GM18502 (cell line): ENCODE data around the gene TUBG2.
"Not testable (repeated sequence)": the region's sequence is repeated elsewhere in the genome, so short reads cannot be mapped to it uniquely, and the experiment has no call there.

Experiments
- ATAC-seq: cut with Tn5 transposase; IDR thresholded peaks from one replicate; pipeline ENCODE4 v1.9.1; 2021; ENCODE audit warnings: mild to moderate bottlenecking; ENCODE audit not compliant: unreplicated experiment, poor library complexity

Gene TUBG2

DNA sequence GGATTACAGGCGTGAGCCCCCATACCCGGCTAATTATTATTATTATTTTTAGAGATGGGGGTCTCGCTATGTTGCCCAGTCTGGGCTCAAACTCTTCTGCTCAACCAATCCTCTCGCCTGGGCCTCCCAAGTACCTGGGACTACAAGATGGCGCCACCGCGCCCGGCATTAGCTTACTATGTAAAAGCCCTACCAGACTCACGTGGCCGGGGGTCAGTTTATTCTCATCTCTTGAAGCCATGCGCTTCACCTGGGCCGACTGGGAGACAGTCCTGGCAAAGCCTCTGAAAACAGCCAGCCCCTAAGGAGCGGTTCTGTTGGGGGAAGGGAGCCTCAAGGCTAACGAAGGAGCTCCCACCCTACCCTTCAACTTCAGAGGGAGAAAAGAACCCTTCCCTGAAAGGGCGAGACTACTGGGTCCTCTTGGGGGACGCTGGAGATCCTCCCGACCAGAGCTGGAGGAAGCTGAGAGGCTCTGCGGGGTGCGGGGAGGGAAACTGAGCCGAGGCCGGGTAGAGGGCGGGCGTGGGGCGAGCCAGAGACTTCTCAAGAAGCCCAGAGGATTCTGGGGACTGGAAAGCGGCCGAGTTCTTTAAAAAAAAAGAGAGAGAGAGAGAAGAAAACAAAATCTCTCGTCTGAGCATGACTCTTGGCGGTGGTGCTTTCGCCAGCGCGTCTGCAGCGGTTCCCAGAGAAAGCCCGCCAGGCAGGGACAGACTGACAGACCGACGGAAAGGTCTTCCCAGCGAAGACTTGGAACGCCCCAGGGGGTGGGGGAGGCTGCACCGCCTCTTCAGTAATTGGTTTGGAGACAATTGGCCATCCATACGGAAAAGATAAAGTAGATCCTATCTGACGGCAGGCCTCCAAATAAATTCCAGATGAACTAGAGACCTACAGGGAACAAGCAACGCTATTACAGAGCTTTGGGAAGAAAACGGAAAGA is 5.6 kb upstream of the TUBG2 start:
- no peak for ATAC-seq

DNA sequence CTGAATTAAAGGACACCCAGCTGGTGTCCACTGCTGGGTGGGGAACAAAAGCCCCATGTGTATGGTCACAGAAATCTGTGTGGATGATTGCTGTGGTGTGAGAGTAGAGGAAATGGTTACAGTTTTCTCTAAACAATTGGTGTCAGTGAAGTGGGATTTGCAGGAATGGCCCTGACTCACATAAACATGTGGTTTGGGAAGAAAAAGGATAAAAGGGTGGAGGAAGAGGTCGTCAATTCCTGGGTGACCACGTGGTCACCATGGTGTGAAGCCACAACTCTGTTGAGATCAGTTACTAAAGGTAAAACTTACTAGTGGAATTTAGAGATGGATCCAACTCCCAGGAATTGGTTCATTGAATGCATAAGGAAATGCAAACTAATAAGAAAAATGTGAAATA is 3.6 kb upstream of the TUBG2 start:
- no peak for ATAC-seq

DNA sequence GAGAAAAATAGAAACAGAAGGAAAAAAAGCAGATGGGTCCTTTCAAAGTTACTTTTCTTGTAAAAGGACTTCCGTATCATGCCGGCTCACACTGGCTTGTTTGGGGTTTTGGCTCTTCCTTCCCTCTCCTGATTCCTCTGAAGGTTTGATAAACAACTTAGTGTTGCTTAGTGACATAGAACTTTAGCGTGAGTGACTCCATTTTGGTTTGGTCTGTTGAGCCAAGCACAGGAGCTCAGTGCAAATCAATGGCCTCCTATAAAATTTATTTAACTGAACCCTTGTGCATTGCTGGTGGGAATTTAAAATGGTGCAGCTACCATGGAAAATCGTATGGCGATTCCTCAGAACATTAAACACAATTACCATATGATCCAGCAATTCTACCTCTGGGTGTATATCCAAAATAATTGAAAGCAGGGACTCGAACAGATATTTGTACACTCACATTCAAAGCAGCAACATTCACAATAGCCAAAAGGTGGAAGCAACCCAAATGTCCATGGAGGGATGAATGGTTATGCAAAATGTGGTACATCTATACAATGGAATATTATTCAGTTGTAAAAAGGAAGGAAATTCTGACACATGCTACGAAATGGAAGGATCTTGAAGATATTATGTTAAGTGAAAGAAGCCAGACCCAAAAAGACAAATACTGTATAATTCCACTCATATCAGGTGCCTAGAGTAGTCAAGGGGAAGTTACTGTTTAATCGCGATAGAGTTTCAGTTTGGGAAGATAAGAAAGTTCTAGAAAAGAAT is 1.1 kb upstream of the TUBG2 start:
- ATAC-seq, result no peak

DNA sequence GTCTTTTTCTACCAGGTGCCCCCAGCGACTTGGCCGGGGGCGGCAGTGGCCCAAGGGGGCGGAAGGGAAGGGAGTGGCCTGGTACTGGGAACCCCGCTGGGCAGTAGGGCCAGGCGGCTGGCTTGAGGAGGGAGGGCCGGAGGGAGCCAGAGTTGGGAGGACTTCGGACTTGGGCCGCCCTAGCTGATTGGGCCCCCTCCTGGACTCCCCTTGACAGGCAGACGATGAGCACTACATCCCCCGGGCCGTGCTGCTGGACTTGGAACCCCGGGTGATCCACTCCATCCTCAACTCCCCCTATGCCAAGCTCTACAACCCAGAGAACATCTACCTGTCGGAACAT is 819 bp downstream of the TUBG2 start:
- ATAC-seq, result not testable (repeated sequence)

DNA sequence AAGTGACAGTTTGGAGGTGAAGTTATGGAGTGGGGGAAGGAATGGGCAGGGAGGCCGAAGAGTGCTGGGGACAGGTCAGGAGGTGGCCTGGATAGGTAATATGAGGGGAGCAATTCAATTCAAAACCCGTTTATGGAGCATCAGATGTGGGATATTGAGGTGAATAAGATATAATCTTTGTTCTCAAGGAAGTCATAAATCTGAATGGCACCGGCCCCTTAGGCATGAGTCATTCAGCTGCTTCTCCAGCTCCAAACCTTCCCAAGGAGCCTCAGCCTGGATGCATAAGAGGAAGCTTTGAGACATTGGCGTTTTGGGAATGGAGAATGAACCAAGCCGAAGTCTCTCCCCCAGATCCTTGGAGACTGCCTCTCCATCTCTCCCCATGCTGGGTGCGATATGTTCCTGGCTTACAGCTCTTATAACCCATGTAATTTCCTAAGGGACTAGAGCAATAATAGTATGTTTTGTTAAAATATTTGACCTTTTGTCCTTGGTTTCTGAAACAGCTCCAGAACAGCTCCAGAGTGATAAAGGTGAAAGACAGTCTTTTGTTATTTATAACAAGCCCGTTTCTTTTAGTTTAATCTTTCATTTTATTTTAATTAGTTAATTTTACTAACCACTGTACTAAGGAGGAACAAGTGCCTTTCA is 1.7 kb downstream of the TUBG2 start:
- ATAC-seq, result no peak

DNA sequence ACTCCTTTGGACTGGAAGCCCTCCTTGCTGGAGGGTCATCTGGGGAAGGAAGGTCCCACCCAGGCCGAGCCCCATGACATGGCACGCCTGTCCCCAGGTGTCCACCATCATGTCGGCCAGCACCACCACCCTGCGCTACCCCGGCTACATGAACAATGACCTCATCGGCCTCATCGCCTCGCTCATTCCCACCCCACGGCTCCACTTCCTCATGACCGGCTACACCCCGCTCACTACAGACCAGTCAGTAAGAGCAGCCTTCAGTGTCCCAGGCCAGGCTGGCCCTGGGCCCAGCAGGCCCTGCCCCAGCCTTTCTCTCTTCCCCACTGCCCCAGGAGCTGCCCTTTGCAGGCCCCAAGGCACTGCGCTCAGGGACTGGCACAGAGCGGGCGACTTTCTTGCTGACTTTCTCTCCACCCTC is 6.5 kb downstream of the TUBG2 start:
- no peak for ATAC-seq

DNA sequence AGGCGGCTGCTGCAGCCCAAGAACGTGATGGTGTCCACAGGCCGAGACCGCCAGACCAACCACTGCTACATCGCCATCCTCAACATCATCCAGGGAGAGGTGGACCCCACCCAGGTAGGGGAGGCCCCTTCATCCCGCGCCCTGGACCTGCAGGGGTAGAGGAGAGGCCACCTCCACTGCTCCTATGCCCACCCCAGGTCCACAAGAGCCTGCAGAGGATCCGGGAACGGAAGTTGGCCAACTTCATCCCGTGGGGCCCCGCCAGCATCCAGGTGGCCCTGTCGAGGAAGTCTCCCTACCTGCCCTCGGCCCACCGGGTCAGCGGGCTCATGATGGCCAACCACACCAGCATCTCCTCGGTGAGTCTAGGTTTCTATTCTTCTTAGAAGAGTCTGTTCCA is 7.0 kb downstream of the TUBG2 start:
- ATAC-seq, result not testable (repeated sequence)

DNA sequence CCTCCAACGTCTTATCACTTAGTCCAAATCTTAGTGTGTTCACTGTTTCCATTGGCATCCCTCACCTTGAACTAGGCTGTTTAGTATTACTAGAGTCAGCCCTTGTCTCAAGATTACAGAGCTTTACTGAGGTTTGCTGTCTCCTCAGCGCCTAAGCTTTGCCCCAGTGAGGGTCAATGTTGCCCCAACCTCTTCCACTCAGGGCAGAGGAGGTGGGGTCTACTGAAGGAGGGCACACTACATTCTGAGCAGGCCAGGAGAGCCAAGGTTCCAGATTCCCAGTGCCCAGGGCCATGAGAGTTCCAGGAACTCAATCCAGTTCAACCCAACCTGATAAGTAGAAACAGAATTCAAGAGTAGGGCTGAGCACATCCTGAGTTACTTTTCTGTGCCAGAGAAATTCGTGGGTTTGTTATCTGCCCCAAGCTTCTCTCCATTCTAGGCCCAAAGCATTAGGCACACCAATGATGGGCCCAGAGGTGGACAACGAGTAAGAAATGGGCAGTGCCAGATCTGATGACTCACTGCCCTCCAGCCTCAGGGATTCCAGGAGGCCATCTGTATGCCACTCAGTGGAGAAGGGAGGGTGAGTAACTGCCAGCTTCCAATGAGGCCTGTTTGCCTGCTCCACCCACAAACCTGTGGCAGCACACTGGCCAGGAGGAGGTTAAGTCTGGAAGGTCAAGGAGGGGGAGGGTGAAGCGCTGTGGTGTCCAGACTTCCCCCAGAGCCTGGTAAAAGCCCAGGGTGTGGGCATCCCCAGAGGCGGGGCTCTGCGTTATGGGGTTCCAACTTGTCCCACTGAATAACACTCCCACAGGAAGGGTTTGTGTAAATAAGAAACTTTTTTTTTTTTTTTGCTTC is 8.2 kb downstream of the TUBG2 start:
- ATAC-seq, result no peak

DNA sequence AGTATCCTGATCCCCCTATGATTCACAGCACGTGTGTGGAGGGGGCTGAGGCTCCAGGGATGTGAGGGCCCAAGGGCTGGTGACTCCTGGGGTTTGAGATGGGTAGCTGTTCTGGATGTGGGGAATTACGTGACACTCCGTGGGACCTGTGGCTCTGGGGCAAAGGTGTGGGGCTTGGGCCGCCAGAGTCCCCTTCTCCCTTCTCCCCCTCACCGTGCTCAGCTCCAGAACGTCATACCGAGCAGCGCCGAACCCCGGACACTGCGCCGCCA is 10.6 kb downstream of the TUBG2 start:
- no peak for ATAC-seq

DNA sequence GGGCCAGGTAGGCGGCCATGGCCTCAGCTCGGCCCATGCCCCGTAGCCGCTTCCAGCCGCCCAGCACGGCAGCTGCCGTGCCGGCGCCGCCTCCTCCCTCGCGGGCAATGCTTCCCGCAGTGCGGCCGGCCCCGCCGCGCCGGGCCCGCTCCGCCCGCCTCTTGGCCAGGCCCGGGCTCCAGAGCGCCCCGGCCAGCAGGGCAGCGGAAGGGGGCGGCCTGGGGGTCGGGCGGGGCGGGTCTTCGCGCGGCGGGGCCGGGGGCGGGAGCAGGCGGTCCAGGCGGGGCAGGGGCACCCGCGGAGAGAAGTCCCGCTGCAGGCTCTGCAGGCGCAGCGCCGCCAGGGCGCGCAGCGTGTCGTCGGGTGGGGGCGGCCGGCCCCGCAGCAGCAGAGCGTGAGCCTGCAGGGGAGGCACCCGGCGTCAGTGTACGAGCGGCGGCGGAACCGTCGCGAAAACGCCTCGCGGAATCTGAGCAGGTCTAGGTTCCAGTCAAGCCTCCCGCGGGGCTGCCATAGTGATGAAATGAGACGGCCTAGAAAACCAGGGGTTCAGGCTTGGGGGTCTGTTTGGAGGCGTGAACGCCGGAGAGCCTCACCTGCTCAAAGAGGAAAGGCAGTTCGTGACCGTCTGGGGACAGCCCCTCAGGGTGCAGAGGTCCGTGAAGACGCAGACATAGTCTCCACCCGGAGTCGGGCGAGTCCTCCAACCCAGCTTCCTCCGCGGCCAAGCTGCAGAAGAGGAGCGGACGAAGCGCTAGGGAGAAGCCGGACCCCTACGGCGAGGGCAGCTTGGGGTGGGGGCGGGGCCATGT is 11.1 kb downstream of the TUBG2 start:
- ATAC-seq, result no peak

DNA sequence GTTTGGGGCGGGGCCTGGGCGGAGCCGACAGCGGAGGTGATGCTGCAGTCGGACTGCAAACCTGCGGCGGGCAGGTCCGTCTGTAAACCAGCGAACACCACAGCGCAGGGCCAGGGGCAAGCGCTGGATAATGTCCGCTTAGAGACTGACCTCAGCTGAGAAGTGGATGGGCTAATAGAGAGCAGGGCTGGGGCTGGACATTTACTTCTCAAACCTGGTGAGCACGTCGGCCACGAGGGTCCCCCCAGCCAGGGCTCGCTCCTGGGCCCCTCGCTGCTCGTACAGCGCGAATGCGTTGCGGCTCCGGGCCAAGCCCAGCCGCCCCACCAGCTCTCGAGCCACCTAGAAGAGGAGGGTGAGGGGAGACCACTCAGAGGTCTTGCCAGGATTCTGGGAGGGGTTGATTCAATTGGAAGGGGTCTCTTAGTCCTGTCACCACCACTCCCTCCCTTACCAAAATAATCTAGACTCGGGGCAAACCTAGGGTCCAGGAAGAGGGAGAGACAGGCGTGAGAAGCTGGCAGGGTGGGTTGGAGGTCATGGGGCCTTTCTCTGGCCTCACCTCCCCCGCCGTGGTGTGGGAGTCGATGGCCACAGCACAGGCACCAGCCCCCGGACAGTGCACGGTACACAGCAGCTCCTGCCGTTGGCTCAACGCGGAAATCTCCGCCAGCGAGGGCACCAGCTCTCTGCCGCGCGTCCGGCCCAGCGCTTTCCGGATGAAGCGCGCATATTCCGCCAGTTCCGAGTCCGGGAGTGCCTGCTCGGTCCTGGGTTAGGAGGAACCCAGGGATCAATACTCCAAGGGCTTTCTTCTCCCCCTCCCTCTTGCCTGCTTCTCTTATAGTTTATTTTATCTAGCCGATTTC is 11.9 kb downstream of the TUBG2 start:
- ATAC-seq, result no peak

DNA sequence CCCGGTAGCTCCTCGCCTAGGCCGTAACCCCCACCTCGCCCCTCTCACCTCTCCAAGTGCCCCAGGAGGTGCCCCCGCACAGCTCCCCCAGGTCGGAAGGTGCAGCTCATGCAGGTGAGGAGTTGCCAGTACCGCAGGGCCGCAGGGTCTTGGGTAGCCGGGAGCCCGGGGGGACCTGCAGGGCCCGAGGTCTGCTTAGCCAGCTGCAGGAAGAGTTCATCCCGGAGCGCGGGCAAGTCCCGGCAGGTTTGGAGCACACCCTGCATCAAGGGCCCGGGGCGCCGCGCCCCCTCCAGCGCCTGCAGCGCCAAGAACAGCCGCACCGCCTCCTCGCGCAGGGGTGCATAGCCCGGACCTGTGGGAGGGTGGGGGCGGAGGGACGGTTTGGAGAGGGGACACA is 13.0 kb downstream of the TUBG2 start:
- ATAC-seq, result no peak

DNA sequence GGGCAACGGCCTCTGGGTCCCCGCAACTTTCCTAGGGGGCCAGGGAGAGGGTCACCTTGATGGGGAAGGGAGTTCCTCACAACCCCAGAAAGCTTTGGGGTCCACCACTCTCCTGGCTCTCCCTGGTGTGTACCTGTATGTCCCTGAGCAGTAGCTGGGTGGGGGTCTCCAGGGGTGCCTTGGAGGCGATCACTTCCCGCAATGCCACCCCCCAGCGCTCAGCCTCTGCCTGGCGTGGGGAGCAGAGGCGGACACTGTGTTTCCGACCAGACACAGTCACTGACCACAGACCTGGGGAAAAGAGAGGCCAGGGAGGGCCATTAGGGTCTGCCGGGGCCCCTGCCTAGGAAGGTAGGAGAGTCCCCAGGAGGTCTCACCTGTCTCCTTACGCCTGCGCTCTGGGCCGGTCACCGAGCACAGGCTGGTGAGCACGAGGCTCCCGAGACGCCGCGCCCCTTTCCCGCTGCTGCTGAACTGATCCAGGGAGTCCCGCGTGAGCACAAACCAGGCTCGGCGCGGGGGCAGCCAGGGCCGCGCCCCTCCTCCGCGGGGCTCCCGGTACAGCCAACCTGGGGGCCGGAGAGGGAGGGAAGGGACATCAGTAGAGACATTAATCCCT is 14.3 kb downstream of the TUBG2 start:
- ATAC-seq, result no peak

DNA sequence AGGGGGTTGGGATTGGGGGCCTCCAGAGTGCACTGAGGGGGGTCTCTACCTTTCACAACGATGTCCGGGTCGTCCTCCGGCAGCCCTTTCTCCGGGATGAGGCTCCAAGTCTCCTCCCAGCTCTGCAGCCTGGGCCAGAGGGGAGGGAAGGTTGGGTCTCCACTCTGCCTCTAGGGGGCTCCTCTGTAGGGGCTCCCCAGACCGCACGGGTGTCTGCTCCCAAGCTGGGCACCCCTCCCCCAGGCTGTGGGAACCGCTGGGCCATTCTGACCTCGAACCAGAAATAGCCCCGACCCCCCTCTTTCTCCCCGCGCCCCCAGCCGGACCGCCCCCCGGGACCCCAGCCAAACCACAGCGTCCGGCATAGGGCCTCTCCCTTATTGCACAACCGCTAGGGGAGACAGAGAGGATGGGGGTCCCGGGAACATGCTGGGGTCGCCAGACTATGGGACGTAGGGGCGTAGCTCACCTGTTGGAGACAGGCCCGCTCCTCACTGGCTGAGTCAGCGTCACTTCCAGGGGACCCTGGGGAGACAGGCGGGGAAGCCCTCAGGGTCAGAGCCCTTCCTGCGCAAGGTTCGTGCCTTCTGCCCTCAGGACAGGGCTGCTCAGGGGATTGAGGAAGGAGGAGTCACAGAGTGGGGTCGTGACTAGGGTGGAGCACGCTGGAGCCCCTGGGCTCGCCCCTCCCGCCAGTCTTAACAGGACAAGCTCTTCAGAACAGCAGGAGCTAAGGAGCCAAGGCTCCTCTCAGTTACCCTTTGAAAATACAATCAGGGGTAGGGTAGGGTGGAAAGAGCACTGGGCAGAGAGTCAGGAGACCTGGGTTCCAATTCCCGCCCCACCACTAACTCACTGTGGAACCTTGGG is 15.0 kb downstream of the TUBG2 start:
- no peak for ATAC-seq

DNA sequence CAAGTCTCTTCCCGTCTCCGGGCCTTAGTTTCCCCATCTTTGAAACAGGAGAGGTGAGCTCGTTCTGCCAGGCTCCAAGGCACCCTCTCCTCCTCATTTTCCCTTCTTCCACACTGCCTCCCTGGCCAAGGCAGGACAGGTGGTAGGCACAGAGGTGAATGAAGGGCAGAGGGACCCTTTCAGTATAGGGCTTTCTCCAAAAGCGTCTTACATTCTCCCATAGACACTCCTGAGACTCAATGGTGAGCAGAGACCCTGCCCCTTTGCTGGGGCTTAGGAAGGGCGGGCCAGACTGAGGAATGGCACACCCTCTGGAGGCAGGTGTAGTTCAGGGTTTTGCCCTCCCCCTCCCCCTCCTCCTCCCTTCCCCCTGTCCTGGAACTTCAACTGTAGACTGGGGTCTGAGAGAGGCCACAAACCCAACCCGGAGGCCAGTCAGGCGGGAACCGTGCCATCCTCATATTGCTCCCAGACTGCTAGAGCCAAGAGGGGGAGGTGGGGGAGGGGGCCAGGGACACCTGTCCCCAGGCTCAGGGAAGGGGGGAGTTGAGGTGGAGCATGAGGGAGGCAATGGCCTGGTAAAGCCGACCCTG is 15.8 kb downstream of the TUBG2 start:
- no peak for ATAC-seq

DNA sequence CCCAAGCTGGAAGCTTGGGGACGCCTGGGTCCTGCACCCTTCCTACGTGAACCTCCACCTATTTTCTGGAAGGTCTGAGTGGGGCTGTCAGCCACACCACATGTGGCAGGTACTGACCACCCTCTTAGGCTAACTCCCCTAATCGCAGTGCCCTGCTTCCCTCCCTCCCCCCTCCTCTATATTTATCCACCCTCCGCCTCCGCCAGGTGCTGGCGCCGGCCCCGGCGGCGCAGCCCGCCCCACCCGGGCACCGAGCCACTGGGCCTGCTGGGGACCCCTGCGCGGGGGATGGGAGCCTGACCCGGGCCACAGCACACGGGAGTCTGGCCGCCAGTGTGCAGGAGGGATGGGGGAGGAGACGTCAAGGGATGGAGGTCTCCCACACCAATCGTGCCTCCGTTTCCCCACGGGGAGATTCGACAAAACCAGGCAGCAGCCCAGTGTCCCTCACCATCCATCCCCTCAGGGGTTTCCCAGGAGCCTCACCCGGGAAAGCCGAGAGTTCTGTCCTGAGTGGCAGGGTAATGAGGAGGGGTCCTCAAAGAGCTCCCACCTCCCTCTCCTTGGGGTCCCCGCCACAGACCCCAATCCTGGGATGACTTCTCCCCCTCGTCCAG is 16.4 kb downstream of the TUBG2 start:
- no peak for ATAC-seq
